CD4-positive, alpha-beta memory T cell (primary cell): ENCODE data around the gene SLC25A48. TPM values are rescaled to one million over a fixed set of nuclear protein-coding genes. Genes with fewer than 3 reads are reported as not detected.

Source experiments
- CTCF ChIA-PET: fragments of 350-600 bp; sonication (Branson Sonifier 250); formaldehyde crosslinking; loops from one replicate; lab custom pipeline; 2021; ENCODE audit warnings: inconsistent platforms; ENCODE audit not compliant: partially characterized antibody; lab: Charles Lee
- POLR2A ChIA-PET: fragments of 350-600 bp; sonication (Branson Sonifier 250); formaldehyde crosslinking; loops from one replicate; lab custom pipeline; 2021; ENCODE audit not compliant: partially characterized antibody; lab: Charles Lee
- DNase-seq, 5 donors: peaks; one replicate each; pipeline versions ENCODE4 v3.0.0 to v3.0.0-alpha.2; 2020 to 2022; ENCODE audit warnings: mixed read lengths in 1 of 5
- H3K27ac ChIP-seq: one replicate; pipeline ENCODE4 v1.7.0; 2013; ENCODE audit warnings: low read depth, low read length
- H3K27me3 ChIP-seq: 2 replicates; pipeline ENCODE4 v1.7.0; 2013; ENCODE audit warnings: mild to moderate bottlenecking, low read length, moderate library complexity; ENCODE audit not compliant: insufficient read depth
- H3K36me3 ChIP-seq: 2 replicates; pipeline ENCODE4 v1.7.0; 2013; ENCODE audit warnings: mild to moderate bottlenecking, low read length, moderate library complexity; ENCODE audit not compliant: insufficient read depth
- H3K4me1 ChIP-seq: 2 replicates; pipeline ENCODE4 v1.7.0; 2013; ENCODE audit warnings: mild to moderate bottlenecking, low read length, moderate library complexity; ENCODE audit not compliant: insufficient read depth
- H3K4me3 ChIP-seq, 2 donors: one replicate each; pipeline ENCODE4 v1.7.0; 2013; ENCODE audit warnings: low read length in 2 of 2, mild to moderate bottlenecking in 1 of 2
- H3K9me3 ChIP-seq, 2 donors: one replicate each; pipeline ENCODE4 v1.7.0; 2013; ENCODE audit warnings: low read length in 2 of 2, control low read depth in 1 of 2; ENCODE audit not compliant: control insufficient read depth in 1 of 2
- H3K27ac Mint-ChIP-seq, 7 donors: one replicate each; pipeline ENCODE4 v1.8.0; 2020 to 2021; ENCODE audit warnings: mixed read lengths in 7 of 7, mild to moderate bottlenecking in 6 of 7, inconsistent platforms in 3 of 7, moderate library complexity in 3 of 7
- H3K27me3 Mint-ChIP-seq, 2 donors: one replicate each; pipeline ENCODE4 v1.8.0; 2020 to 2021; ENCODE audit warnings: mixed read lengths in 2 of 2
- H3K36me3 Mint-ChIP-seq, 2 donors: one replicate each; pipeline ENCODE4 v1.8.0; 2020 to 2021; ENCODE audit warnings: mixed read lengths in 2 of 2, inconsistent platforms in 1 of 2, mild to moderate bottlenecking in 1 of 2
- H3K4me1 Mint-ChIP-seq, 4 donors: one replicate each; pipeline ENCODE4 v1.8.0; 2020 to 2021; ENCODE audit warnings: mixed read lengths in 4 of 4, mild to moderate bottlenecking in 1 of 4
- H3K4me3 Mint-ChIP-seq, 8 donors: one replicate each; pipeline ENCODE4 v1.8.0; 2020 to 2021; ENCODE audit warnings: mixed read lengths in 8 of 8, mild to moderate bottlenecking in 7 of 8, moderate library complexity in 6 of 8, inconsistent platforms in 3 of 8
- H3K9me3 Mint-ChIP-seq, 8 donors: one replicate each; pipeline ENCODE4 v1.8.0; 2020 to 2021; ENCODE audit warnings: mixed read lengths in 8 of 8, mild to moderate bottlenecking in 5 of 8, inconsistent platforms in 3 of 8, moderate library complexity in 1 of 8
- intact Hi-C: fragments of 100-400 bp; cut with micrococcal nuclease; formaldehyde crosslinking; loops from one replicate; pipeline ENCODE4 v1.15.1; 2023
- polyA plus RNA-seq, 2 donors: library from polyadenylated mRNA; unstranded; fragments of 300-500 nt; fragmentation: Illumina TruSeq; gene quantifications; one replicate each; pipeline ENCODE4 v1.2.3, GENCODE V29; 2021
- total RNA-seq, 2 experiments: library from RNA; stranded (reverse); gene quantifications; one replicate each; pipeline ENCODE4 v1.2.3, GENCODE V29; 2021

Gene SLC25A48
- total and polyA plus RNA-seq, 4 experiments from 2014 or later, result not detected

- no peak for DNase-seq
- H3K9me3 ChIP-seq, result no peaks in the 10 kb centered on the region
- no peaks in the 10 kb centered on the region for H3K9me3 Mint-ChIP-seq
- H3K27ac ChIP-seq, result no peak overlapping the region
- H3K27me3 ChIP-seq, result peaks cover 4% of the 10 kb centered on the region
- ChIA-PET POLR2A (no interaction called here), CTCF (interaction anchor here (0.9 to 1.8 kb wide), 3 partner anchors 9 to 233 kb away, joined by 3 to 8 read pairs (median 5); partner anchors contain the start of gene SMAD5)
- H3K4me3 Mint-ChIP-seq, result no peak overlapping the region
- H3K27ac Mint-ChIP-seq, result no peak overlapping the region
- no peaks in the 10 kb centered on the region for H3K4me1 ChIP-seq
- H3K4me1 Mint-ChIP-seq, result no peaks in the 10 kb centered on the region
- no peak overlapping the region for H3K4me3 ChIP-seq
- H3K36me3 Mint-ChIP-seq, result no peaks in the 10 kb centered on the region
- intact Hi-C loops, result no loop called here
- no peaks in the 10 kb centered on the region for H3K36me3 ChIP-seq
- H3K27me3 Mint-ChIP-seq, result peaks cover 33 to 36% of the 10 kb centered on the region in 2 donors
These were observed 65.8 kb downstream of the SLC25A48 start for GRCh38 chr5:135900276-135900675.

GRCh38 chr5:135901633-135902032 lies 67.2 kb downstream of the SLC25A48 start:
- peaks cover 7% of the 10 kb centered on the region for H3K27me3 ChIP-seq
- H3K4me3 ChIP-seq, result no peak overlapping the region
- CTCF ChIA-PET, result interaction anchor here (1.8 kb wide), 1 partner anchor 10 kb away, joined by 8 read pairs; no protein-coding TSS in a partner anchor
- no peak overlapping the region for H3K27ac ChIP-seq
- Mint-ChIP-seq H3K27ac (no peak overlapping the region), H3K27me3 (peaks cover 26 to 28% of the 10 kb centered on the region in 2 donors), H3K4me1 (no peaks in the 10 kb centered on the region), H3K4me3 (no peak overlapping the region), H3K9me3 (no peaks in the 10 kb centered on the region), H3K36me3 (no peaks in the 10 kb centered on the region)
- H3K9me3 ChIP-seq, result no peaks in the 10 kb centered on the region
- H3K36me3 ChIP-seq, result no peaks in the 10 kb centered on the region
- H3K4me1 ChIP-seq, result no peaks in the 10 kb centered on the region
- intact Hi-C loops, result no loop called here
- POLR2A ChIA-PET, result no interaction called here
- DNase-seq, result no peak

- Mint-ChIP-seq H3K4me3 (no peak overlapping the region), H3K27me3 (peaks cover 14 to 27% of the 10 kb centered on the region in 2 donors), H3K36me3 (no peaks in the 10 kb centered on the region), H3K27ac (no peak overlapping the region), H3K4me1 (no peaks in the 10 kb centered on the region), H3K9me3 (peaks cover 0 to 2% (median 0%) of the 10 kb centered on the region in 8 donors)
- no peak for DNase-seq
- H3K9me3 ChIP-seq, result no peaks in the 10 kb centered on the region
- POLR2A ChIA-PET, result no interaction called here
- H3K27me3 ChIP-seq, result peaks cover 10% of the 10 kb centered on the region
- intact Hi-C loops, result no loop called here
- no peak overlapping the region for H3K4me3 ChIP-seq
- no peaks in the 10 kb centered on the region for H3K4me1 ChIP-seq
- H3K27ac ChIP-seq, result no peak overlapping the region
- CTCF ChIA-PET, result no interaction called here
- no peaks in the 10 kb centered on the region for H3K36me3 ChIP-seq
These were observed 70.7 kb downstream of the SLC25A48 start for GRCh38 chr5:135905144-135905543.

- intact Hi-C loops, result no loop called here
- H3K4me3 Mint-ChIP-seq, result peak overlapping the region in 4 of 8 donors; percentile 1 to 23 (median 11)
- Histone ChIP-seq H3K9me3 (no peaks in the 10 kb centered on the region), H3K27me3 (no peaks in the 10 kb centered on the region), H3K4me3 (no peak overlapping the region), H3K36me3 (no peaks in the 10 kb centered on the region), H3K27ac (no peak overlapping the region), H3K4me1 (peaks cover 22% of the 10 kb centered on the region)
- POLR2A ChIA-PET, result no interaction called here
- peak in 2 of 5 donors; percentile 7 to 21 for DNase-seq
- H3K9me3 Mint-ChIP-seq, result peaks cover 0 to 4% (median 0%) of the 10 kb centered on the region in 8 donors
- H3K4me1 Mint-ChIP-seq, result peaks cover 11 to 18% (median 17%) of the 10 kb centered on the region in 4 donors
- peaks cover 16 to 29% of the 10 kb centered on the region in 2 donors for H3K27me3 Mint-ChIP-seq
- no peaks in the 10 kb centered on the region for H3K36me3 Mint-ChIP-seq
- peak overlapping the region in 3 of 7 donors; percentile 3 to 56 (median 22) for H3K27ac Mint-ChIP-seq
- CTCF ChIA-PET, result interaction anchor here (1.7 kb wide), 1 partner anchor 23 kb away, joined by 4 read pairs; no protein-coding TSS in a partner anchor
These were observed 79.5 kb downstream of the SLC25A48 start for GRCh38 chr5:135913713-135914626.

- Mint-ChIP-seq H3K27ac (no peak overlapping the region), H3K36me3 (no peaks in the 10 kb centered on the region), H3K4me1 (peaks cover 11 to 18% (median 17%) of the 10 kb centered on the region in 4 donors), H3K27me3 (peaks cover 18 to 21% of the 10 kb centered on the region in 2 donors), H3K4me3 (no peak overlapping the region), H3K9me3 (peaks cover 0 to 3% (median 0%) of the 10 kb centered on the region in 8 donors)
- no peaks in the 10 kb centered on the region for H3K36me3 ChIP-seq
- H3K9me3 ChIP-seq, result no peaks in the 10 kb centered on the region
- no peak overlapping the region for H3K27ac ChIP-seq
- DNase-seq, result no peak
- POLR2A ChIA-PET, result no interaction called here
- no peaks in the 10 kb centered on the region for H3K27me3 ChIP-seq
- H3K4me3 ChIP-seq, result no peak overlapping the region
- CTCF ChIA-PET, result interaction anchor here (1.6 to 1.7 kb wide), 2 partner anchors 22 to 30 kb away, joined by 3 to 4 read pairs; no protein-coding TSS in a partner anchor
- peaks cover 22% of the 10 kb centered on the region for H3K4me1 ChIP-seq
- intact Hi-C loops, result no loop called here
These were observed 81.1 kb downstream of the SLC25A48 start for GRCh38 chr5:135915466-135916001.

GRCh38 chr5:135916638-135917263 lies 82.3 kb downstream of the SLC25A48 start:
- Histone ChIP-seq H3K36me3 (no peaks in the 10 kb centered on the region), H3K27me3 (no peaks in the 10 kb centered on the region), H3K27ac (no peak overlapping the region), H3K4me3 (no peak overlapping the region), H3K9me3 (no peaks in the 10 kb centered on the region), H3K4me1 (peaks cover 22% of the 10 kb centered on the region)
- no peak overlapping the region for H3K27ac Mint-ChIP-seq
- intact Hi-C loops, result no loop called here
- POLR2A ChIA-PET, result no interaction called here
- peak in 2 of 5 donors; percentile 3 to 18 for DNase-seq
- no peak overlapping the region for H3K4me3 Mint-ChIP-seq
- peaks cover 11 to 18% (median 17%) of the 10 kb centered on the region in 4 donors for H3K4me1 Mint-ChIP-seq
- H3K27me3 Mint-ChIP-seq, result peaks cover 12 to 19% of the 10 kb centered on the region in 2 donors
- H3K36me3 Mint-ChIP-seq, result no peaks in the 10 kb centered on the region
- CTCF ChIA-PET, result interaction anchor here (1.6 kb wide), 1 partner anchor 28 kb away, joined by 3 read pairs; no protein-coding TSS in a partner anchor
- H3K9me3 Mint-ChIP-seq, result peaks cover 0 to 3% (median 0%) of the 10 kb centered on the region in 8 donors
